DND-41 (cell line): ENCODE results near the gene FAM222A.

Experiments used
- ATAC-seq: fragments of 200-7000 bp; cut with Tn5 transposase; 3 replicates; pipeline ENCODE4 v1.9.1; 2021; ENCODE audit warnings: low read depth; ENCODE audit not compliant: insufficient read depth
- DNase-seq: peaks from one replicate; pipeline ENCODE4 v3.0.0-alpha.2; 2020
- H2AFZ ChIP-seq: 2 replicates; pipeline ENCODE4 v1.6.0; 2012; ENCODE audit warnings: low read depth, low read length
- H3K27ac ChIP-seq: 2 replicates; pipeline ENCODE4 v1.5.1; 2012; ENCODE audit warnings: low read length, inconsistent platforms
- H3K27me3 ChIP-seq: fragments of 200-600 bp; sonication (generic); 2 replicates; pipeline ENCODE4 v1.6.0; 2012; ENCODE audit warnings: low read length, mild to moderate bottlenecking, inconsistent platforms; ENCODE audit not compliant: insufficient read depth, poor library complexity
- H3K36me3 ChIP-seq: 2 replicates; pipeline ENCODE4 v1.5.1; 2012; ENCODE audit warnings: low read length, inconsistent platforms; ENCODE audit not compliant: insufficient read depth
- H3K4me1 ChIP-seq: 2 replicates; pipeline ENCODE4 v1.5.1; 2012; ENCODE audit warnings: mild to moderate bottlenecking, low read length; ENCODE audit not compliant: insufficient read depth
- H3K4me2 ChIP-seq: 2 replicates; pipeline ENCODE4 v1.6.0; 2012; ENCODE audit warnings: mild to moderate bottlenecking, moderate library complexity, low read length, inconsistent platforms; ENCODE audit not compliant: insufficient read depth
- H3K4me3 ChIP-seq, 2 experiments: fragments of 200-600 bp in 1 of 2; shearing (Covaris generic) in 1 of 2; 2 replicates each; pipeline ENCODE4 v1.5.1; 2012 to 2016; ENCODE audit warnings: inconsistent platforms in 2 of 2, low read length in 2 of 2, mild to moderate bottlenecking in 2 of 2, low read depth in 1 of 2, moderate library complexity in 1 of 2
- H3K79me2 ChIP-seq: 2 replicates; pipeline ENCODE4 v1.6.0; 2012; ENCODE audit warnings: low read length, inconsistent platforms; ENCODE audit not compliant: insufficient read depth
- H3K9ac ChIP-seq: 2 replicates; pipeline ENCODE4 v1.6.0; 2012; ENCODE audit warnings: low read depth, mild to moderate bottlenecking, inconsistent platforms, low read length, moderate library complexity
- H3K9me3 ChIP-seq: 2 replicates; pipeline ENCODE4 v1.5.1; 2012; ENCODE audit warnings: low read length, moderate library complexity, mild to moderate bottlenecking, inconsistent platforms; ENCODE audit not compliant: insufficient read depth, severe bottlenecking
- H4K20me1 ChIP-seq: 2 replicates; pipeline ENCODE4 v1.6.0; 2012; ENCODE audit warnings: low read length; ENCODE audit not compliant: insufficient read depth
- CTCF ChIP-seq: IDR thresholded peaks from 2 replicates; pipeline ENCODE4 v1.5.1; 2012; ENCODE audit warnings: borderline replicate concordance, low read length, moderate library complexity, mild to moderate bottlenecking; ENCODE audit not compliant: poor library complexity, severe bottlenecking; ENCODE audit errors: extremely low read depth
- EZH2 ChIP-seq: IDR thresholded peaks from 3 replicates; pipeline ENCODE4 v1.6.1; 2012; ENCODE audit warnings: borderline replicate concordance, low read depth, mild to moderate bottlenecking, moderate library complexity, low read length, inconsistent platforms; ENCODE audit not compliant: severe bottlenecking

Gene FAM222A

GRCh38 chr12:109783135-109783964, 69.7 kb downstream of the FAM222A start:
- Histone ChIP-seq H3K4me3 (no peak overlapping the region), H3K36me3 (no peaks in the 10 kb centered on the region), H4K20me1 (peaks cover 1% of the 10 kb centered on the region; the same call in 1 of the 2 replicates), H3K4me2 (no peak overlapping the region), H3K9ac (no peak overlapping the region), H2AFZ (no peak overlapping the region), H3K27ac (no peak overlapping the region), H3K79me2 (no peaks in the 10 kb centered on the region), H3K4me1 (no peaks in the 10 kb centered on the region), H3K9me3 (no peaks in the 10 kb centered on the region), H3K27me3 (no peaks in the 10 kb centered on the region)
- TF ChIP-seq CTCF (no peak), EZH2 (no peak)
- DNase-seq (no peak), ATAC-seq (no peak)

- H3K4me3 ChIP-seq, result no peak overlapping the region
- H3K4me2 ChIP-seq, result no peak overlapping the region
- H3K27ac ChIP-seq, result no peak overlapping the region
- H3K9me3 ChIP-seq, result no peaks in the 10 kb centered on the region
- no peak for ATAC-seq
- H2AFZ ChIP-seq, result no peak overlapping the region
- no peaks in the 10 kb centered on the region for H3K79me2 ChIP-seq
- H3K27me3 ChIP-seq, result no peaks in the 10 kb centered on the region
- no peaks in the 10 kb centered on the region for H3K4me1 ChIP-seq
- no peak for DNase-seq
- H3K9ac ChIP-seq, result no peak overlapping the region
- peaks cover 2% of the 10 kb centered on the region; the same call in 1 of the 2 replicates for H4K20me1 ChIP-seq
- no peaks in the 10 kb centered on the region for H3K36me3 ChIP-seq
- no peak for TF ChIP-seq CTCF
- TF ChIP-seq EZH2, result no peak
Observed at GRCh38 chr12:109783965-109784244, 70.3 kb downstream of the FAM222A start.

- Histone ChIP-seq H3K4me2 (no peak overlapping the region), H3K79me2 (no peaks in the 10 kb centered on the region), H3K4me3 (no peak overlapping the region), H3K4me1 (no peaks in the 10 kb centered on the region), H3K27me3 (no peaks in the 10 kb centered on the region), H3K9me3 (no peaks in the 10 kb centered on the region), H2AFZ (no peak overlapping the region), H3K36me3 (no peaks in the 10 kb centered on the region), H4K20me1 (peaks cover 2% of the 10 kb centered on the region; the same call in 1 of the 2 replicates), H3K9ac (no peak overlapping the region), H3K27ac (no peak overlapping the region)
- TF ChIP-seq CTCF (no peak), EZH2 (no peak)
- no peak for DNase-seq
- ATAC-seq, result no peak
Observed at GRCh38 chr12:109785854-109786253, 72.2 kb downstream of the FAM222A start.

GRCh38 chr12:109786799-109787198, 73.2 kb downstream of the FAM222A start:
- Histone ChIP-seq H3K4me3 (no peak overlapping the region), H3K36me3 (no peaks in the 10 kb centered on the region), H4K20me1 (peaks cover 2% of the 10 kb centered on the region; the same call in 1 of the 2 replicates), H3K4me2 (no peak overlapping the region), H2AFZ (no peak overlapping the region), H3K9ac (no peak overlapping the region), H3K9me3 (no peaks in the 10 kb centered on the region), H3K27me3 (no peaks in the 10 kb centered on the region), H3K27ac (no peak overlapping the region), H3K79me2 (no peaks in the 10 kb centered on the region), H3K4me1 (no peaks in the 10 kb centered on the region)
- DNase-seq (no peak), ATAC-seq (no peak)
- no peak for TF ChIP-seq EZH2
- TF ChIP-seq CTCF, result no peak
